Peyer's patch (tissue), 4 donors: ENCODE results near the gene MAP2K7. TPM values are rescaled to one million over a fixed set of nuclear protein-coding genes. Genes with fewer than 3 reads are reported as not detected.

Experiments used
- DNase-seq, 3 donors: peaks; one replicate each; pipeline ENCODE4 v3.0.0-alpha.2; 2017 to 2019
- H3K27ac ChIP-seq, 4 donors: fragments of 200-600 bp; sonication (generic); one replicate each; pipeline ENCODE4 v1.5.1; 2016 to 2019
- H3K27me3 ChIP-seq, 2 donors: fragments of 200-600 bp; sonication (generic); one replicate each; pipeline ENCODE4 v1.5.1; 2019
- H3K36me3 ChIP-seq, 3 donors: fragments of 200-600 bp; sonication (generic); one replicate each; pipeline ENCODE4 v1.5.1; 2016 to 2019
- H3K4me1 ChIP-seq, 4 donors: fragments of 200-600 bp; sonication (generic); one replicate each; pipeline ENCODE4 v1.5.1; 2016 to 2019
- H3K4me3 ChIP-seq, 4 donors: fragments of 200-600 bp; sonication (generic); 1 replicate in 3 of 4; 2 replicates in 1 of 4; pipeline ENCODE4 v1.5.1; 2016 to 2019; ENCODE audit warnings: mild to moderate bottlenecking in 1 of 4
- H3K9me3 ChIP-seq, 4 donors: fragments of 200-600 bp; sonication (generic); one replicate each; pipeline ENCODE4 v1.5.1; 2016 to 2019; ENCODE audit warnings: mild to moderate bottlenecking in 1 of 4
- POLR2A ChIP-seq, 2 donors: fragments of 450-650 bp; IDR thresholded peaks; one replicate each; pipeline ENCODE4 v1.5.1; 2017; ENCODE audit warnings: antibody characterized with exemption in 2 of 2, mild to moderate bottlenecking in 2 of 2, moderate library complexity in 2 of 2
- total RNA-seq, 4 donors: library from RNA; depleted of rRNA; stranded (reverse); fragments of >200 nt; gene quantifications; one replicate each; pipeline ENCODE4 v1.1.0, GENCODE V29; 2016
- TF ChIP-seq, protein P1 (sequence below), 6 experiments: fragments of 450-650 bp in 4 of 6; fragments of 200-600 bp in 2 of 6; sonication (generic) in 1 of 6; IDR thresholded peaks; one replicate each; pipeline ENCODE4 v1.5.1; 2017 to 2019; ENCODE audit warnings: antibody characterized with exemption in 6 of 6, mild to moderate bottlenecking in 3 of 6, moderate library complexity in 1 of 6

Gene MAP2K7
- total RNA-seq, 4 donors from 2014 or later = 16.6 to 39.3 (median 35.0) TPM

DNA sequence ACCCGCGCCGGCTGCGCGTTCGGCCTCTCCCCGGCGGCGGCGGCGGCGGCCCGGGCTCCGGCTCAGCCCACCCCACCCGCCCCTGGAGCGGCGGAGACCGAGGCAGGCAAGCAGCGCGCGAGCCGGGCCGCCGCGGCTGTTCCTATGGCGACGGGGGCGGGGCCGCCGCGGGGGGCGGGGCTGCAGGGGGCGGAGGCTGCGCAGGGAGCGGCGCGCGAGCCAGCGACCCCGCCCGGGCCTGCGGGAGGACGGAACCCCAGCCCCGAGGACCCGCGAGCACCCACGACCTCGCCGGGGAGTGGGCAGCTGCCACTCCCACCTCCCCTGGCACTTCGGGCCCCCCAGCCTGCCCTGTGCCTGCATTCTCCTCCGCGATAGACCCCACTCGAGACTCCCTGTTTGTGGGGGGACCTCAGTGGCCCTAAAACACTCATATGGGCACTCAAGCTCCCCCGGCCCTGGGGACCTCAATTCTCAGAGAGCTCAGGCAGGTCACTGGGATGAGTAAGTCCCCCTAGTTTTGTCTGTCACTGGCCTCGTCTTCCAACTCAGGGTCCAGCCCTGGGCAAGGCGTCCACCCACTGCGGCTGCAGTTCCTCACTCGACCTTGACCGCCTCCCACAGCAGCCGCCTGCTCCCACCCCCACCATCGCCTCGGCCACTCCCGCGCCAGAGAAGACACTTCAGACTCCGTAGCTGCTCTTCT lies 22.5 kb downstream of the MAP2K7 start, which contains the start of gene CTXN1:
Gene CTXN1, minus strand, starts transcription at position 115 of the 706 bp plus-strand sequence. CDS start 597 bp downstream, outside the sequence.
- Histone ChIP-seq H3K27me3 (no peaks in the 10 kb centered on the region), H3K4me3 (peak within 1 kb of the TSS; percentile 29 to 65 (median 60)), H3K4me1 (peaks cover 0 to 35% (median 18%) of the 10 kb centered on the region in 4 donors), H3K36me3 (peaks cover 0 to 29% (median 0%) of the 10 kb centered on the region in 3 donors), H3K27ac (peak within 1 kb of the TSS in 1 of 4 donors; percentile 23), H3K9me3 (no peaks in the 10 kb centered on the region)
- no peak for TF ChIP-seq POLR2A (IDR thresholded peaks at IDR 0.05)
- TF ChIP-seq, protein P1, sequence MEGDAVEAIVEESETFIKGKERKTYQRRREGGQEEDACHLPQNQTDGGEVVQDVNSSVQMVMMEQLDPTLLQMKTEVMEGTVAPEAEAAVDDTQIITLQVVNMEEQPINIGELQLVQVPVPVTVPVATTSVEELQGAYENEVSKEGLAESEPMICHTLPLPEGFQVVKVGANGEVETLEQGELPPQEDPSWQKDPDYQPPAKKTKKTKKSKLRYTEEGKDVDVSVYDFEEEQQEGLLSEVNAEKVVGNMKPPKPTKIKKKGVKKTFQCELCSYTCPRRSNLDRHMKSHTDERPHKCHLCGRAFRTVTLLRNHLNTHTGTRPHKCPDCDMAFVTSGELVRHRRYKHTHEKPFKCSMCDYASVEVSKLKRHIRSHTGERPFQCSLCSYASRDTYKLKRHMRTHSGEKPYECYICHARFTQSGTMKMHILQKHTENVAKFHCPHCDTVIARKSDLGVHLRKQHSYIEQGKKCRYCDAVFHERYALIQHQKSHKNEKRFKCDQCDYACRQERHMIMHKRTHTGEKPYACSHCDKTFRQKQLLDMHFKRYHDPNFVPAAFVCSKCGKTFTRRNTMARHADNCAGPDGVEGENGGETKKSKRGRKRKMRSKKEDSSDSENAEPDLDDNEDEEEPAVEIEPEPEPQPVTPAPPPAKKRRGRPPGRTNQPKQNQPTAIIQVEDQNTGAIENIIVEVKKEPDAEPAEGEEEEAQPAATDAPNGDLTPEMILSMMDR (IDR thresholded peaks at IDR 0.05) = peak in 1 of 6 experiments; percentile 2
- peak; percentile 67 to 83 (median 81) for DNase-seq

DNA sequence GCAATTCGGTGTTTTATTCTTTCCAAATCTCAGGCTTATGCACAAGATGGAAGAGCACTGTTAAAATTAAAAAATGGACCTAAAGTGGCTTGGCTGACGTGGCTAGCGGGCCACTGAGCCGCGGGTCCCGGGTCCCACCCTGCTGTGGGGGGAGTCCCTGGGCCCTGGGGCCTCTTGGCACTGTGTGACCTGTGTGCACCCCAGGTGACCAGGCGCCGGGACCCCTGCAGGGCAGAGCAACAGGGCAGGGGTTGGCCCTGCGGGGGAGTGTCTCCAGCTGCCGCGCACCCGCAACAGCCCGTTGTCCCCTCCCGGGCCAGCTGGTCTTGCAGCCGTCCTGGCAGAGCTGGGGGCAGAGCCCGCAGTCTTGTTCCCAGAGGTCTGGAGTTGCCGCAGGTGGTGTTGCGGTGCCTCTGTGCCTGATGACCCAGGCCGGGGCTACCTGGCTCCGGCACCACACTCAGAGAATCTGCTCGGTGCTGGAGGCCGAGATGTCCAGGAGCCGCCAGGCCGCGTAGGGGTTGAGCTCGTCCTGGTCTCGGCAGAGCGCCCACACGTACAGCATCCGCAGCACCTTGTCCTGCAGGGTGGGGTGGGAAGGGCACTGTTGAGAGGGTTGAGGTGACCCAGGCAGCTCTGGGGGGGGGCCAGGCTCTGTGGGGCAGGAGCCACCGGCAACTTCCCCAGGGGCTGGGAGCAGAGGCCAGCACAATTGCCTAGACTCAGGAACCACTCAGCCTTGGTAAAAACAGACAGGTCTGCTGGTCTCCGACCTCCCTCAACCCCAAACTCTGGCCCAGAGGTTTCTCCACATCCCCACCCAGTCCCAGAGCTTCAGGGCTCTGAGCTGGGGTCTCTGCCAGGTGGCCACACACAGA lies 23.3 kb downstream of the MAP2K7 start:
- TF ChIP-seq, protein P1 (IDR thresholded peaks at IDR 0.05) = no peak
- no peak for TF ChIP-seq POLR2A (IDR thresholded peaks at IDR 0.05)
- Histone ChIP-seq H3K27me3 (no peaks in the 10 kb centered on the region), H3K36me3 (peaks cover 0 to 35% (median 0%) of the 10 kb centered on the region in 3 donors), H3K9me3 (no peaks in the 10 kb centered on the region), H3K4me3 (no peak overlapping the region), H3K4me1 (peaks cover 0 to 27% (median 12%) of the 10 kb centered on the region in 4 donors), H3K27ac (no peak overlapping the region)
- DNase-seq = no peak

DNA sequence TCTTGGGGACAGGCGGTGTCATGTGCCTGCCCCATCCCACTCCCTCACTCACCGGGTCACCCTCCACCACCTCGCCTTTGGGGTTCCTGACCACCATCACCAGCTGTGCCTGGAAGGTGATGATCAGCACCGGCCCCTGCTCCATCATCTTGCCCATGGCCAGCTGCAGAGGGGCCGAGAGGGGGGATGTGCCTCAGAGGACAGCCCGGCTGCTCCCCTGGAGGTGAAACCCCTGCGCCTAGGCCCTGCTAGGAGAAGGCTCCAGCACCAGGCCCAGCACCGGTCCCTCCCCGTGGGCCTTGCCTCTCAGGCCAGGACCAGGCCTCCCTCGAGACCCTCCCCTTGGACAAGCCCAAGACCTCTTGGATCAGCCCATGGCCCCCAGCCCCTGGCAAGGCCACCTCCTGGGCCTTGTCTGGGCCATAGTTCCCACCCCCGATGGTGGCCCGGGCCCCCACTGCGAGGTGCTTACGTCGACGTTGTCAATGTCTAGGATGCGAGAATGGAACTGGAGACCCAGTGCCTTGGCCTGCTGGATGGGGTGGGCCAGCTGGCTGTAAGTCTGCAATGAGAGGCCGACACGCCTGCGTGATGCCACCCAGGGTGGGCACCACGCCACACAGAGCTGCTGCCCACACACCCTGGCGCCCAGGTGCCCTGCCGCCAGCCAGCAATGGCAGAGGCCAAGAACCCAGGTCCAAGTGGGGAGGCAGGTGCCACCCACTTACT lies 24.1 kb downstream of the MAP2K7 start:
- Histone ChIP-seq H3K36me3 (peaks cover 0 to 36% (median 0%) of the 10 kb centered on the region in 3 donors), H3K4me1 (peaks cover 0 to 22% (median 12%) of the 10 kb centered on the region in 4 donors), H3K4me3 (no peak overlapping the region), H3K27me3 (no peaks in the 10 kb centered on the region), H3K27ac (peak overlapping the region in 2 of 4 donors; percentile 46 to 49), H3K9me3 (no peaks in the 10 kb centered on the region)
- peak in 1 of 3 donors; percentile 45 for DNase-seq
- TF ChIP-seq, protein P1 (IDR thresholded peaks at IDR 0.05) = no peak
- no peak for TF ChIP-seq POLR2A (IDR thresholded peaks at IDR 0.05)

DNA sequence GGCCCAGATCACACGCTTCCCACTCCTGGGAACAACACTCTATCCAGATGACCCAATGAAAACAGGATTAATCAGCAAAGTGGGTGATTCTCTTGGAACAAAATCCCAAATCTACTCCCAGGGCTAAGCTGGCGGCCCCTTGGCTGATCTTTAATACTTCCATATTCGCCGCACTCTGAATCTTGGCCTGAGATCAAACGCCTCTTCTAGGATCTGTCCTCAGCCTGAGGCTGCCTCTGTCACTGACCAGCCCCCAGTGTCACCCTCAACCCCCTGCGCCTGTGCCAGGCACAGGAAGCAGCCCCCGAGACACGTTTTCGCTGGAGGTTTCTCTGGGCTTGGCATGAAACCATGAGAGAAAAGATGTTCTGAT lies 24.6 kb downstream of the MAP2K7 start:
- H3K27ac ChIP-seq = peak overlapping the region in 2 of 4 donors; percentile 46 to 49

More for the DNA sequence above, 24.6 kb downstream of the MAP2K7 start:
- Histone ChIP-seq H3K36me3 (peaks cover 0 to 37% (median under 1%) of the 10 kb centered on the region in 3 donors), H3K9me3 (no peaks in the 10 kb centered on the region), H3K4me1 (peaks cover 0 to 22% (median 12%) of the 10 kb centered on the region in 4 donors), H3K27me3 (no peaks in the 10 kb centered on the region), H3K4me3 (no peak overlapping the region)
- no peak for TF ChIP-seq POLR2A (IDR thresholded peaks at IDR 0.05)
- TF ChIP-seq, protein P1 (IDR thresholded peaks at IDR 0.05) = no peak
- no peak for DNase-seq
